Hematopoietic multipotent progenitor cell (in vitro differentiated cells): ENCODE data around the gene MRPL40. TPM values are rescaled to one million over a fixed set of nuclear protein-coding genes. Genes with fewer than 3 reads are reported as not detected.
A peak's percentile ranks its signal among the peaks of the same experiment; 100 is the strongest.

Experiments
- DNase-seq, 3 donors: peaks; one replicate each; pipeline ENCODE4 v3.0.0-alpha.2; 2011 to 2015; ENCODE audit warnings: low read depth in 2 of 3, low spot score in 2 of 3
- total RNA-seq: library from RNA; depleted of rRNA; stranded (reverse); fragments of >200 nt; gene quantifications from one replicate; pipeline ENCODE4 v1.2.3, GENCODE V29; 2012

MRPL40 gene
- total RNA-seq, 1 donor: 10.0 TPM

GRCh38 chr22:19456541-19456940 lies 24.2 kb downstream of the MRPL40 start:
- DNase-seq: no peak

- DNase-seq: no peak
Measured at GRCh38 chr22:19457828-19458428, 25.6 kb downstream of the MRPL40 start.

- no peak for DNase-seq
Measured at GRCh38 chr22:19460036-19460435, 27.7 kb downstream of the MRPL40 start.

- DNase-seq: no peak
Measured at GRCh38 chr22:19461506-19461905, 29.2 kb downstream of the MRPL40 start.

- no peak for DNase-seq
Measured at GRCh38 chr22:19463008-19463407, 30.7 kb downstream of the MRPL40 start.

GRCh38 chr22:19463491-19464469 lies 31.4 kb downstream of the MRPL40 start:
- no peak for DNase-seq

GRCh38 chr22:19464546-19464945 lies 32.2 kb downstream of the MRPL40 start:
- no peak for DNase-seq

GRCh38 chr22:19464975-19465374 lies 32.6 kb downstream of the MRPL40 start:
- no peak for DNase-seq

GRCh38 chr22:19466126-19466716 lies 33.9 kb downstream of the MRPL40 start:
- DNase-seq: no peak

- no peak for DNase-seq
Measured at GRCh38 chr22:19466848-19467752, 34.8 kb downstream of the MRPL40 start.

- DNase-seq: no peak
Measured at GRCh38 chr22:19467912-19468311, 35.6 kb downstream of the MRPL40 start.

GRCh38 chr22:19469421-19469820 lies 37.1 kb downstream of the MRPL40 start:
- DNase-seq: no peak

- DNase-seq: no peak
Measured at GRCh38 chr22:19470010-19470409, 37.7 kb downstream of the MRPL40 start.

GRCh38 chr22:19471572-19471971 lies 39.2 kb downstream of the MRPL40 start:
- DNase-seq: no peak

GRCh38 chr22:19472233-19472632 lies 39.9 kb downstream of the MRPL40 start:
- no peak for DNase-seq

GRCh38 chr22:19473578-19473977 lies 41.2 kb downstream of the MRPL40 start:
- no peak for DNase-seq

- no peak for DNase-seq
Measured at GRCh38 chr22:19476023-19476422, 43.7 kb downstream of the MRPL40 start.

GRCh38 chr22:19477321-19478044 lies 45.1 kb downstream of the MRPL40 start:
- peak in 1 of 3 donors; percentile 36 for DNase-seq

- DNase-seq: peak in 1 of 3 donors; percentile 7
Measured at GRCh38 chr22:19478045-19478900, 45.9 kb downstream of the MRPL40 start.
